IgD-negative memory B cell (primary cell): ENCODE measurements around the gene NRP1. TPM values are rescaled to one million over a fixed set of nuclear protein-coding genes. Genes with fewer than 3 reads are reported as not detected.
A peak's percentile ranks its signal among the peaks of the same experiment; 100 is the strongest.
"Not testable (repeated sequence)": the region's sequence is repeated elsewhere in the genome, so short reads cannot be mapped to it uniquely, and the experiment has no call there.

Experiments used
- H3K27ac Mint-ChIP-seq, 3 donors: one replicate each; pipeline ENCODE4 v1.8.0; 2020 to 2022; ENCODE audit warnings: mild to moderate bottlenecking in 3 of 3, mixed read lengths in 3 of 3, moderate library complexity in 1 of 3
- H3K27me3 Mint-ChIP-seq: one replicate; pipeline ENCODE4 v1.8.0; 2021; ENCODE audit warnings: mixed read lengths
- H3K36me3 Mint-ChIP-seq: one replicate; pipeline ENCODE4 v1.8.0; 2020; ENCODE audit warnings: mild to moderate bottlenecking, mixed read lengths
- H3K4me1 Mint-ChIP-seq, 3 donors: one replicate each; pipeline ENCODE4 v1.8.0; 2020 to 2022; ENCODE audit warnings: mixed read lengths in 3 of 3, mild to moderate bottlenecking in 1 of 3
- H3K4me3 Mint-ChIP-seq, 4 donors: one replicate each; pipeline ENCODE4 v1.8.0; 2020 to 2022; ENCODE audit warnings: mild to moderate bottlenecking in 4 of 4, mixed read lengths in 4 of 4, moderate library complexity in 3 of 4
- H3K9me3 Mint-ChIP-seq, 3 donors: one replicate each; pipeline ENCODE4 v1.8.0; 2020 to 2021; ENCODE audit warnings: mixed read lengths in 3 of 3, mild to moderate bottlenecking in 1 of 3
- polyA plus RNA-seq: library from polyadenylated mRNA; unstranded; fragments of 300-500 nt; fragmentation: Illumina TruSeq; gene quantifications from one replicate; pipeline ENCODE4 v1.2.3, GENCODE V29; 2021

The NRP1 gene
- polyA plus RNA-seq, 1 donor from 2014 or later, result not detected

GRCh38 chr10:33142295-33142694 lies 192.2 kb downstream of the NRP1 start:
- Mint-ChIP-seq H3K9me3 (no peaks in the 10 kb centered on the region), H3K4me3 (no peak overlapping the region), H3K27ac (no peak overlapping the region), H3K4me1 (peaks cover 6 to 11% (median 10%) of the 10 kb centered on the region in 3 donors), H3K36me3 (peaks cover 1% of the 10 kb centered on the region), H3K27me3 (no peaks in the 10 kb centered on the region)

GRCh38 chr10:33141251-33141650 lies 193.2 kb downstream of the NRP1 start:
- Mint-ChIP-seq H3K27me3 (no peaks in the 10 kb centered on the region), H3K9me3 (peaks cover 0 to 2% (median 0%) of the 10 kb centered on the region in 3 donors), H3K27ac (peak overlapping the region in 2 of 3 donors; percentile 41 to 88), H3K4me1 (peaks cover 6 to 13% (median 10%) of the 10 kb centered on the region in 3 donors), H3K36me3 (peaks cover 3% of the 10 kb centered on the region), H3K4me3 (no peak overlapping the region)

GRCh38 chr10:33139181-33139646 lies 195.3 kb downstream of the NRP1 start:
- H3K36me3 Mint-ChIP-seq, result peaks cover 3% of the 10 kb centered on the region
- peaks cover 6 to 19% (median 10%) of the 10 kb centered on the region in 3 donors for H3K4me1 Mint-ChIP-seq
- peak overlapping the region; percentile 49 to 88 (median 70) for H3K27ac Mint-ChIP-seq
- H3K4me3 Mint-ChIP-seq, result peak overlapping the region in 3 of 4 donors; percentile 39 to 65 (median 56)
- H3K9me3 Mint-ChIP-seq, result peaks cover 0 to 3% (median 0%) of the 10 kb centered on the region in 3 donors
- H3K27me3 Mint-ChIP-seq, result no peaks in the 10 kb centered on the region

- Mint-ChIP-seq H3K4me3 (peak overlapping the region in 2 of 4 donors; percentile 39 to 56), H3K27ac (peak overlapping the region; percentile 59 to 88 (median 70)), H3K4me1 (peaks cover 6 to 23% (median 13%) of the 10 kb centered on the region in 3 donors)
- not testable (repeated sequence) for H3K9me3 Mint-ChIP-seq, H3K27me3 Mint-ChIP-seq, H3K36me3 Mint-ChIP-seq
These were observed 195.8 kb downstream of the NRP1 start for GRCh38 chr10:33138686-33139085.

- H3K27ac Mint-ChIP-seq, result peak overlapping the region in 2 of 3 donors; percentile 69 to 88
- peaks cover 14 to 31% (median 17%) of the 10 kb centered on the region in 3 donors for H3K4me1 Mint-ChIP-seq
- H3K4me3 Mint-ChIP-seq, result no peak overlapping the region
- H3K9me3 Mint-ChIP-seq, result peaks cover 0 to 3% (median 0%) of the 10 kb centered on the region in 3 donors
- H3K36me3 Mint-ChIP-seq, result peaks cover 2% of the 10 kb centered on the region
- no peaks in the 10 kb centered on the region for H3K27me3 Mint-ChIP-seq
These were observed 197.0 kb downstream of the NRP1 start for GRCh38 chr10:33137356-33138005.

GRCh38 chr10:33136781-33137180 lies 197.7 kb downstream of the NRP1 start:
- Mint-ChIP-seq H3K27me3 (no peaks in the 10 kb centered on the region), H3K27ac (peak overlapping the region in 2 of 3 donors; percentile 10 to 35), H3K36me3 (peaks cover 2% of the 10 kb centered on the region), H3K9me3 (peaks cover 0 to 3% (median 0%) of the 10 kb centered on the region in 3 donors), H3K4me3 (peak overlapping the region in 1 of 4 donors; percentile 49), H3K4me1 (peaks cover 16 to 37% (median 23%) of the 10 kb centered on the region in 3 donors)

- Mint-ChIP-seq H3K27ac (peak overlapping the region in 1 of 3 donors; percentile 35), H3K4me3 (peak overlapping the region in 1 of 4 donors; percentile 7), H3K9me3 (peaks cover 0 to 3% (median 0%) of the 10 kb centered on the region in 3 donors), H3K27me3 (no peaks in the 10 kb centered on the region), H3K36me3 (peaks cover 2% of the 10 kb centered on the region), H3K4me1 (peaks cover 15 to 38% (median 23%) of the 10 kb centered on the region in 3 donors)
These were observed 198.2 kb downstream of the NRP1 start for GRCh38 chr10:33136271-33136670.

- H3K4me3 Mint-ChIP-seq, result no peak overlapping the region
- peaks cover 0 to 3% (median 0%) of the 10 kb centered on the region in 3 donors for H3K9me3 Mint-ChIP-seq
These were observed 200.3 kb downstream of the NRP1 start for GRCh38 chr10:33134011-33134751.

GRCh38 chr10:33133557-33133956 lies 200.9 kb downstream of the NRP1 start:
- H3K36me3 Mint-ChIP-seq, result peaks cover 4% of the 10 kb centered on the region
- H3K27me3 Mint-ChIP-seq, result no peaks in the 10 kb centered on the region
- peaks cover 11 to 42% (median 24%) of the 10 kb centered on the region in 3 donors for H3K4me1 Mint-ChIP-seq
- H3K27ac Mint-ChIP-seq, result peak overlapping the region in 2 of 3 donors; percentile 39 to 73
- H3K4me3 Mint-ChIP-seq, result no peak overlapping the region
- peaks cover 0 to 3% (median 0%) of the 10 kb centered on the region in 3 donors for H3K9me3 Mint-ChIP-seq

More at GRCh38 chr10:33134011-33134751, 200.3 kb downstream of the NRP1 start:
- Mint-ChIP-seq H3K27ac (peak overlapping the region; percentile 20 to 81 (median 73)), H3K4me1 (peaks cover 11 to 38% (median 20%) of the 10 kb centered on the region in 3 donors), H3K36me3 (peaks cover 2% of the 10 kb centered on the region), H3K27me3 (no peaks in the 10 kb centered on the region)

GRCh38 chr10:33132626-33133025 lies 201.8 kb downstream of the NRP1 start:
- Mint-ChIP-seq H3K36me3 (peaks cover 4% of the 10 kb centered on the region), H3K4me3 (peak overlapping the region in 3 of 4 donors; percentile 1 to 64 (median 40)), H3K9me3 (peaks cover 0 to 3% (median 0%) of the 10 kb centered on the region in 3 donors), H3K27ac (peak overlapping the region in 2 of 3 donors; percentile 12 to 27), H3K27me3 (no peaks in the 10 kb centered on the region), H3K4me1 (peaks cover 11 to 41% (median 26%) of the 10 kb centered on the region in 3 donors)

GRCh38 chr10:33129996-33130386 lies 204.5 kb downstream of the NRP1 start:
- no peaks in the 10 kb centered on the region for H3K27me3 Mint-ChIP-seq
- no peaks in the 10 kb centered on the region for H3K9me3 Mint-ChIP-seq
- no peak overlapping the region for H3K4me3 Mint-ChIP-seq
- H3K27ac Mint-ChIP-seq, result no peak overlapping the region
- peaks cover 22 to 50% (median 42%) of the 10 kb centered on the region in 3 donors for H3K4me1 Mint-ChIP-seq
- peaks cover 2% of the 10 kb centered on the region for H3K36me3 Mint-ChIP-seq

- Mint-ChIP-seq H3K4me1 (peaks cover 22 to 49% (median 42%) of the 10 kb centered on the region in 3 donors), H3K27ac (peak overlapping the region in 1 of 3 donors; percentile 47), H3K9me3 (no peaks in the 10 kb centered on the region), H3K4me3 (no peak overlapping the region), H3K36me3 (peaks cover 2% of the 10 kb centered on the region), H3K27me3 (no peaks in the 10 kb centered on the region)
These were observed 205.1 kb downstream of the NRP1 start for GRCh38 chr10:33129141-33129995.

- H3K4me1 Mint-ChIP-seq, result peaks cover 26 to 38% (median 34%) of the 10 kb centered on the region in 3 donors
- H3K27ac Mint-ChIP-seq, result peak overlapping the region in 1 of 3 donors; percentile 94
- no peaks in the 10 kb centered on the region for H3K9me3 Mint-ChIP-seq
- no peak overlapping the region for H3K4me3 Mint-ChIP-seq
- no peaks in the 10 kb centered on the region for H3K27me3 Mint-ChIP-seq
- H3K36me3 Mint-ChIP-seq, result peaks cover 3% of the 10 kb centered on the region
These were observed 206.8 kb downstream of the NRP1 start for GRCh38 chr10:33127622-33128021.
